Measurements from ENCODE around the gene EPAS1. TPM values are rescaled to one million over a fixed set of nuclear protein-coding genes. Genes with fewer than 3 reads are reported as not detected.
A peak's percentile ranks its signal among the peaks of the same experiment; 100 is the strongest.

EPAS1 gene
- total and polyA plus RNA-seq, 2 of the 13 experiments (the other 11 are each of a cell fraction or from before 2014, with no cell fraction given), result 47.1 to 182 TPM

GRCh38 chr2:46404181-46404759 is 107.1 kb downstream of the EPAS1 start:
- Histone ChIP-seq H3K4me3 (replicated peaks in 1 of 3; ENCODE audit: insufficient read depth in 1 of 3, low read depth in 2 of 3, low read length in 3 of 3) (no peak overlapping the region), H3K27me3 (ENCODE audit: control insufficient read depth in 1 of 2, insufficient read depth in 2 of 2, low read length in 2 of 2) (no peaks in the 10 kb centered on the region), H3K4me2 (ENCODE audit: low read depth, low read length) (no peak overlapping the region), H3K9me3 (ENCODE audit: low read length) (no peaks in the 10 kb centered on the region), H3K27ac (ENCODE audit: extremely low read length, insufficient read depth, low read length) (no peak overlapping the region), H3K4me1 (ENCODE audit: insufficient read depth, low read length) (peaks cover 57% of the 10 kb centered on the region), H3K79me2 (ENCODE audit: insufficient read depth, low read length) (peaks cover 8% of the 10 kb centered on the region), H3K9ac (ENCODE audit: insufficient read depth, low read depth, low read length) (no peak overlapping the region), H2AFZ (ENCODE audit: low read length) (no peak overlapping the region), H3K36me3 (replicated peaks in 1 of 2; ENCODE audit: control insufficient read depth in 1 of 2, insufficient read depth in 2 of 2, low read length in 2 of 2) (no peaks in the 10 kb centered on the region; a peak in 2 of 5 replicates), H4K20me1 (ENCODE audit: insufficient read depth, low read length) (no peaks in the 10 kb centered on the region)
- no peak for FAIRE-seq
- intact Hi-C loops (cut with micrococcal nuclease; ENCODE audit: unreplicated experiment) (no loop called here), in situ Hi-C loops (cut with HindIII; ENCODE audit: extremely low pct_ligation_motif_present, low pct_unique_long_range_greater_than_20kb) (no loop called here)
- CTCF ChIA-PET (ENCODE audit: low intra/inter-chr PET ratio, low total read pairs), result no interaction called here
- BruUV-seq (replicated peaks), result no TSS peak
- ATAC-seq, result no peak
- TF ChIP-seq, protein P1, sequence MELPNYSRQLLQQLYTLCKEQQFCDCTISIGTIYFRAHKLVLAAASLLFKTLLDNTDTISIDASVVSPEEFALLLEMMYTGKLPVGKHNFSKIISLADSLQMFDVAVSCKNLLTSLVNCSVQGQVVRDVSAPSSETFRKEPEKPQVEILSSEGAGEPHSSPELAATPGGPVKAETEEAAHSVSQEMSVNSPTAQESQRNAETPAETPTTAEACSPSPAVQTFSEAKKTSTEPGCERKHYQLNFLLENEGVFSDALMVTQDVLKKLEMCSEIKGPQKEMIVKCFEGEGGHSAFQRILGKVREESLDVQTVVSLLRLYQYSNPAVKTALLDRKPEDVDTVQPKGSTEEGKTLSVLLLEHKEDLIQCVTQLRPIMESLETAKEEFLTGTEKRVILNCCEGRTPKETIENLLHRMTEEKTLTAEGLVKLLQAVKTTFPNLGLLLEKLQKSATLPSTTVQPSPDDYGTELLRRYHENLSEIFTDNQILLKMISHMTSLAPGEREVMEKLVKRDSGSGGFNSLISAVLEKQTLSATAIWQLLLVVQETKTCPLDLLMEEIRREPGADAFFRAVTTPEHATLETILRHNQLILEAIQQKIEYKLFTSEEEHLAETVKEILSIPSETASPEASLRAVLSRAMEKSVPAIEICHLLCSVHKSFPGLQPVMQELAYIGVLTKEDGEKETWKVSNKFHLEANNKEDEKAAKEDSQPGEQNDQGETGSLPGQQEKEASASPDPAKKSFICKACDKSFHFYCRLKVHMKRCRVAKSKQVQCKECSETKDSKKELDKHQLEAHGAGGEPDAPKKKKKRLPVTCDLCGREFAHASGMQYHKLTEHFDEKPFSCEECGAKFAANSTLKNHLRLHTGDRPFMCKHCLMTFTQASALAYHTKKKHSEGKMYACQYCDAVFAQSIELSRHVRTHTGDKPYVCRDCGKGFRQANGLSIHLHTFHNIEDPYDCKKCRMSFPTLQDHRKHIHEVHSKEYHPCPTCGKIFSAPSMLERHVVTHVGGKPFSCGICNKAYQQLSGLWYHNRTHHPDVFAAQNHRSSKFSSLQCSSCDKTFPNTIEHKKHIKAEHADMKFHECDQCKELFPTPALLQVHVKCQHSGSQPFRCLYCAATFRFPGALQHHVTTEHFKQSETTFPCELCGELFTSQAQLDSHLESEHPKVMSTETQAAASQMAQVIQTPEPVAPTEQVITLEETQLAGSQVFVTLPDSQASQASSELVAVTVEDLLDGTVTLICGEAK (IDR thresholded peaks at IDR 0.05), result no peak
- TF ChIP-seq, protein P1 (CRISPR knock-in tag; IDR thresholded peaks at IDR 0.05), result peak; percentile 91
- TF ChIP-seq ZNF710 (CRISPR knock-in tag; IDR thresholded peaks at IDR 0.05; ENCODE audit: borderline replicate concordance), result peak; percentile 24; the same call in 1 of the 2 replicates
- TF ChIP-seq GLI4 (CRISPR knock-in tag; IDR thresholded peaks at IDR 0.05; ENCODE audit: borderline replicate concordance), result no peak
- TF ChIP-seq ZNF652 (CRISPR knock-in tag; IDR thresholded peaks at IDR 0.05; ENCODE audit: borderline replicate concordance, low read depth), result no peak
- DNase-seq (ENCODE audit: low spot score), result no peak
- POLR2A ChIA-PET, result no interaction called here
- 94% methylated on average over 8 of the region's 8 CpGs for WGBS (ENCODE audit: low lambda C conversion rate)
